HCT116 (cell line): ENCODE data around the gene SNX9. TPM values are rescaled to one million over a fixed set of nuclear protein-coding genes. Genes with fewer than 3 reads are reported as not detected.

Source experiments
- ATAC-seq: fragments of 200-7000 bp; cut with Tn5 transposase; 2 replicates; pipeline ENCODE4 v1.9.1; 2020; ENCODE audit warnings: mild to moderate bottlenecking, moderate library complexity
- BruUV-seq: library from RNA; stranded (reverse); fragments of 400-500 nt; replicated peaks from 2 replicates; lab custom pipeline; 2021; lab: Mats Ljungman, UMichigan
- CTCF ChIA-PET: fragments of 300-600 bp; sonication (Branson Sonifier 250); formaldehyde crosslinking; loops from one replicate; lab custom pipeline; 2021; ENCODE audit warnings: antibody characterized with exemption; lab: Charles Lee
- POLR2A ChIA-PET: fragments of 300-600, 350-600 bp; sonication (Branson Sonifier 250); formaldehyde crosslinking; loops from one replicate; lab custom pipeline; 2021; ENCODE audit warnings: antibody characterized with exemption; lab: Charles Lee
- RAD21 ChIA-PET, 2 experiments: fragments of 300-600 bp; sonication (Branson Sonifier 250); formaldehyde crosslinking; loops; one replicate each; lab custom pipeline; 2023; ENCODE audit warnings: low total read pairs in 2 of 2; ENCODE audit not compliant: uncharacterized antibody in 2 of 2, unreplicated experiment in 2 of 2, low non-redundant PET in 1 of 2; lab: Charles Lee
- DNase-seq: peaks from one replicate; pipeline ENCODE4 v3.0.0-alpha.2; 2010; ENCODE audit warnings: low read depth, low spot score
- H2AFZ ChIP-seq: fragments of 200-600 bp; shearing (Covaris generic), sonication (generic); 2 replicates; pipeline ENCODE4 v1.6.1; 2017; ENCODE audit warnings: low read depth, mixed run types, mixed read lengths, antibody characterized with exemption, low read length; ENCODE audit not compliant: poor library complexity, severe bottlenecking
- H3K27ac ChIP-seq: 2 replicates; pipeline ENCODE4 v1.5.1; 2012; ENCODE audit warnings: low read depth, low read length
- H3K27me3 ChIP-seq: fragments of 200-600 bp; sonication (generic); 2 replicates; pipeline ENCODE4 v1.6.1; 2016; ENCODE audit warnings: mixed run types, low read length, mixed read lengths; ENCODE audit not compliant: insufficient read depth
- H3K36me3 ChIP-seq, 2 experiments: fragments of 200-500 bp in 1 of 2; fragments of 200-600 bp in 1 of 2; sonication (Bioruptor generic) in 1 of 2; sonication (generic) in 1 of 2; 2 replicates each; pipeline versions ENCODE4 v1.5.1 to v1.6.1; 2014 to 2016; ENCODE audit warnings: low read length in 2 of 2, inconsistent platforms in 1 of 2, mixed read lengths in 1 of 2, mixed run types in 1 of 2; ENCODE audit not compliant: insufficient read depth in 2 of 2, control insufficient read depth in 1 of 2
- H3K4me1 ChIP-seq, 2 experiments: fragments of 200-600 bp in 1 of 2; sonication (generic) in 1 of 2; 2 replicates each; pipeline versions ENCODE4 v1.5.1 to v1.6.1; 2012 to 2017; ENCODE audit warnings: low read length in 2 of 2, inconsistent platforms in 1 of 2, mild to moderate bottlenecking in 1 of 2, mixed read lengths in 1 of 2, mixed run types in 1 of 2, moderate library complexity in 1 of 2; ENCODE audit not compliant: insufficient read depth in 2 of 2, control insufficient read depth in 1 of 2
- H3K4me2 ChIP-seq: fragments of 200-600 bp; sonication (generic); 2 replicates; pipeline ENCODE4 v1.6.1; 2017; ENCODE audit warnings: mixed run types, low read length, mixed read lengths
- H3K4me3 ChIP-seq, 2 experiments: fragments of 200-600 bp in 1 of 2; sonication (generic) in 1 of 2; replicated peaks in 1 of 2; 2 replicates each; pipeline ENCODE4 v1.5.1; 2011 to 2016; ENCODE audit warnings: low read length in 2 of 2, control low read depth in 1 of 2, low read depth in 1 of 2, mild to moderate bottlenecking in 1 of 2, mixed read lengths in 1 of 2, mixed run types in 1 of 2
- H3K79me2 ChIP-seq: fragments of 200-600 bp; sonication (generic); 2 replicates; pipeline ENCODE4 v1.6.1; 2017; ENCODE audit warnings: mild to moderate bottlenecking, mixed run types, low read length, moderate library complexity, mixed read lengths; ENCODE audit not compliant: insufficient read depth
- H3K9ac ChIP-seq: fragments of 200-600 bp; sonication (generic); 2 replicates; pipeline ENCODE4 v1.6.1; 2016; ENCODE audit warnings: low read length, mixed read lengths
- H3K9me2 ChIP-seq: fragments of 200-600 bp; sonication (generic), shearing (Covaris generic); 2 replicates; pipeline ENCODE4 v1.6.1; 2017; ENCODE audit warnings: mixed run types, mild to moderate bottlenecking, moderate library complexity; ENCODE audit not compliant: insufficient read depth
- H3K9me3 ChIP-seq, 2 experiments: fragments of 200-500 bp in 1 of 2; fragments of 200-600 bp in 1 of 2; sonication (Bioruptor generic) in 1 of 2; sonication (generic) in 1 of 2; 2 replicates each; pipeline ENCODE4 v1.6.1; 2014 to 2017; ENCODE audit warnings: low read length in 2 of 2, mixed read lengths in 2 of 2, inconsistent platforms in 1 of 2, low read depth in 1 of 2, mild to moderate bottlenecking in 1 of 2, mixed run types in 1 of 2, moderate library complexity in 1 of 2; ENCODE audit not compliant: control insufficient read depth in 1 of 2, insufficient read depth in 1 of 2
- H4K20me1 ChIP-seq: fragments of 200-600 bp; sonication (generic), shearing (Covaris generic); 2 replicates; pipeline ENCODE4 v1.6.1; 2017; ENCODE audit warnings: mixed run types, mild to moderate bottlenecking, moderate library complexity; ENCODE audit not compliant: insufficient read depth
- CEBPB ChIP-seq: IDR thresholded peaks from 2 replicates; pipeline ENCODE4 v1.6.1; 2012; ENCODE audit warnings: low read depth
- EGR1 ChIP-seq: IDR thresholded peaks from 2 replicates; pipeline ENCODE4 v1.6.1; 2012; ENCODE audit warnings: low read depth
- ELF1 ChIP-seq: IDR thresholded peaks from 2 replicates; pipeline ENCODE4 v1.6.1; 2012; ENCODE audit warnings: low read depth, borderline replicate concordance
- EZH2phosphoT487 ChIP-seq: fragments of 200-600 bp; IDR thresholded peaks from 2 replicates; pipeline ENCODE4 v1.6.1; 2018; ENCODE audit warnings: antibody characterized with exemption, borderline replicate concordance
- FOSL1 ChIP-seq: IDR thresholded peaks from 2 replicates; pipeline ENCODE4 v1.6.1; 2012; ENCODE audit warnings: low read depth
- JUND ChIP-seq: IDR thresholded peaks from 2 replicates; pipeline ENCODE4 v1.6.1; 2012
- POLR2A ChIP-seq: IDR thresholded peaks from 2 replicates; pipeline ENCODE4 v1.7.0; 2011; ENCODE audit warnings: borderline replicate concordance; ENCODE audit not compliant: insufficient read depth, insufficient read length; ENCODE audit errors: extremely low read depth
- POLR2AphosphoS5 ChIP-seq: IDR thresholded peaks from 2 replicates; pipeline ENCODE4 v1.6.1; 2011; ENCODE audit warnings: mild to moderate bottlenecking, low read depth, low read length, moderate library complexity
- RAD21 ChIP-seq: IDR thresholded peaks from 2 replicates; pipeline ENCODE4 v1.6.1; 2012; ENCODE audit warnings: low read depth, mild to moderate bottlenecking
- SIN3A ChIP-seq: IDR thresholded peaks from 2 replicates; pipeline ENCODE4 v1.6.1; 2012; ENCODE audit warnings: low read depth
- SP1 ChIP-seq: IDR thresholded peaks from 2 replicates; pipeline ENCODE4 v1.6.1; 2012; ENCODE audit warnings: low read depth
- SRF ChIP-seq: IDR thresholded peaks from 2 replicates; pipeline ENCODE4 v1.6.1; 2012; ENCODE audit warnings: low read depth
- TCF7L2 ChIP-seq: IDR thresholded peaks from 2 replicates; pipeline ENCODE4 v1.7.0; 2011; ENCODE audit warnings: borderline replicate concordance, inconsistent platforms; ENCODE audit not compliant: insufficient read depth, insufficient read length; ENCODE audit errors: extremely low read depth
- YY1 ChIP-seq: IDR thresholded peaks from 2 replicates; pipeline ENCODE4 v1.6.1; 2011; ENCODE audit warnings: low read length, low read depth, moderate library complexity, mild to moderate bottlenecking; ENCODE audit not compliant: insufficient replicate concordance; ENCODE audit errors: extremely low read depth
- intact Hi-C: fragments of 100-400 bp; cut with micrococcal nuclease; formaldehyde crosslinking; loops from 2 replicates; pipeline ENCODE4 v1.10.0; 2022
- total RNA-seq: library from RNA; stranded (reverse); gene quantifications from one replicate; pipeline ENCODE4 v1.2.1, GENCODE V29; 2021; ENCODE audit not compliant: unreplicated experiment
- TF ChIP-seq, protein P1 (sequence below), 3 experiments: fragments of 200-600 bp in 1 of 3; sonication (generic) in 1 of 3; IDR thresholded peaks in 2 of 3; conservative IDR thresholded peaks in 1 of 3; 2 replicates each; pipeline ENCODE4 v1.5.1; 2012 to 2017; ENCODE audit warnings: low read depth in 2 of 3, low read length in 2 of 3, antibody characterized with exemption in 1 of 3, borderline replicate concordance in 1 of 3, control low read depth in 1 of 3, mild to moderate bottlenecking in 1 of 3, mixed read lengths in 1 of 3, mixed run types in 1 of 3, moderate library complexity in 1 of 3; ENCODE audit not compliant: insufficient read depth in 1 of 3
- TF ChIP-seq, protein P2 (sequence below): IDR thresholded peaks from 2 replicates; pipeline ENCODE4 v1.6.1; 2011; ENCODE audit warnings: mild to moderate bottlenecking, low read length, moderate library complexity; ENCODE audit not compliant: insufficient replicate concordance; ENCODE audit errors: extremely low read depth
- TF ChIP-seq, protein P3 (sequence below): IDR thresholded peaks from 2 replicates; pipeline ENCODE4 v1.6.1; 2012
- TF ChIP-seq, protein P4 (sequence below): IDR thresholded peaks from 2 replicates; pipeline ENCODE4 v1.6.1; 2012

Gene SNX9
- total RNA-seq, 1 experiment from 2014 or later = 42.5 TPM

DNA sequence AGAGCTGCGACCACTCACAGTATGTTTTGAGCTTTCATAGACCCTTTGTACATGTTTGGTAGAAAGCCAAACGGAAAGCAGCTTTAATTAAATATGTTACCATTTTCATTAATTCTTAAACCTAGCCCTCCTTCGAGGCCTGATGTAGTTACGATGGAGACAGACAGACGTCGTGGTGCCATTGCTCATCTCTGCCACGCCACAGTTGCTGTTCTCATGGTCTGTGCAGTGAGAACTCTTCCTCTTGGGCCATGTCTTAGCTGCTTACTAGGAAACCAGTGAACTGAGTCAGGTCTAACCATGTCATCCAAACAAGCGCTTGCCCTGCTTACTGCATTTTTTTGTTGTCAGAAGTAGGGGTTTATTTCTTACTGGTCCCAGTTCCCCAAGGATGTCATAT lies 62.8 kb downstream of the SNX9 start:
- no TSS peak for BruUV-seq
- Histone ChIP-seq H3K9ac (no peak overlapping the region), H3K4me3 (no peak overlapping the region), H2AFZ (no peak overlapping the region), H3K4me1 (no peaks in the 10 kb centered on the region), H3K4me2 (no peak overlapping the region), H3K36me3 (peaks cover 0 to 9% of the 10 kb centered on the region in 2 experiments; a peak in 2 of 4 replicates), H3K9me2 (no peaks in the 10 kb centered on the region), H3K79me2 (peaks cover 4% of the 10 kb centered on the region), H3K9me3 (no peaks in the 10 kb centered on the region), H3K27me3 (no peaks in the 10 kb centered on the region), H3K27ac (no peak overlapping the region), H4K20me1 (no peaks in the 10 kb centered on the region)
- CTCF ChIA-PET = no interaction called here
- intact Hi-C loops = no loop called here
- no peak for ATAC-seq
- RAD21 ChIA-PET = no interaction called here
- POLR2A ChIA-PET = no interaction called here
- no peak for DNase-seq
- TF ChIP-seq POLR2A = no peak

DNA sequence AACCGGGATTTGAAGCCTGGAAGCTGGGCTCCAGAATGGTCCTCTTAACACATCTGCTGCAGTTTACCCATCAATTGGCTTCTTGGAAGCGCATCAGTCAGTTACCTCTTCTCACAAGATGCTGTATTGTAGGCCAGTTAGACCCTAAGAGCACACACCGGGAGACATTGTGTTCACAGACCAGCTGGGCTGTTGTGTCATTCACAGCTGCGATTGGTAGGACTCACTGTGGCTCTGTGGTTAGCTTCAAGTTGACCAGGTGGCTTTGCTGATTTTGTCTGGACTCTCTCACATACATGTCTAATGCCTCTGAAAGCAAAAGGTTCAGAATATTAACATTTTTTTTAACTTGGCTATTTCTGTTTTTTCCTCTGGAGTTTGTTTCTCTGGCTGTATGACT lies 64.8 kb downstream of the SNX9 start:
- Histone ChIP-seq H3K9ac (no peak overlapping the region), H3K9me2 (no peaks in the 10 kb centered on the region), H3K36me3 (peaks cover 0 to 9% of the 10 kb centered on the region in 2 experiments; a peak in 2 of 4 replicates), H3K4me3 (no peak overlapping the region), H4K20me1 (no peaks in the 10 kb centered on the region), H3K79me2 (peaks cover 4% of the 10 kb centered on the region), H3K4me2 (no peak overlapping the region), H3K27me3 (no peaks in the 10 kb centered on the region), H3K9me3 (no peaks in the 10 kb centered on the region), H3K27ac (no peak overlapping the region), H3K4me1 (no peaks in the 10 kb centered on the region), H2AFZ (no peak overlapping the region)
- CTCF ChIA-PET = no interaction called here
- POLR2A ChIA-PET = no interaction called here
- ATAC-seq = no peak
- no TSS peak for BruUV-seq
- RAD21 ChIA-PET = no interaction called here
- DNase-seq = no peak
- intact Hi-C loops = no loop called here
- TF ChIP-seq, protein P1, sequence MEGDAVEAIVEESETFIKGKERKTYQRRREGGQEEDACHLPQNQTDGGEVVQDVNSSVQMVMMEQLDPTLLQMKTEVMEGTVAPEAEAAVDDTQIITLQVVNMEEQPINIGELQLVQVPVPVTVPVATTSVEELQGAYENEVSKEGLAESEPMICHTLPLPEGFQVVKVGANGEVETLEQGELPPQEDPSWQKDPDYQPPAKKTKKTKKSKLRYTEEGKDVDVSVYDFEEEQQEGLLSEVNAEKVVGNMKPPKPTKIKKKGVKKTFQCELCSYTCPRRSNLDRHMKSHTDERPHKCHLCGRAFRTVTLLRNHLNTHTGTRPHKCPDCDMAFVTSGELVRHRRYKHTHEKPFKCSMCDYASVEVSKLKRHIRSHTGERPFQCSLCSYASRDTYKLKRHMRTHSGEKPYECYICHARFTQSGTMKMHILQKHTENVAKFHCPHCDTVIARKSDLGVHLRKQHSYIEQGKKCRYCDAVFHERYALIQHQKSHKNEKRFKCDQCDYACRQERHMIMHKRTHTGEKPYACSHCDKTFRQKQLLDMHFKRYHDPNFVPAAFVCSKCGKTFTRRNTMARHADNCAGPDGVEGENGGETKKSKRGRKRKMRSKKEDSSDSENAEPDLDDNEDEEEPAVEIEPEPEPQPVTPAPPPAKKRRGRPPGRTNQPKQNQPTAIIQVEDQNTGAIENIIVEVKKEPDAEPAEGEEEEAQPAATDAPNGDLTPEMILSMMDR (IDR thresholded peaks at IDR 0.05 in 2 of 3, conservative IDR thresholded peaks at IDR 0.05 in 1 of 3; ENCODE audit: borderline replicate concordance in 1 of 3, insufficient read depth in 1 of 3, low read depth in 2 of 3, low read length in 2 of 3) = no peak
- TF ChIP-seq POLR2AphosphoS5 = no peak
- TF ChIP-seq SP1 = no peak
- no peak for TF ChIP-seq SIN3A
- TF ChIP-seq RAD21 = no peak
- TF ChIP-seq, protein P2, sequence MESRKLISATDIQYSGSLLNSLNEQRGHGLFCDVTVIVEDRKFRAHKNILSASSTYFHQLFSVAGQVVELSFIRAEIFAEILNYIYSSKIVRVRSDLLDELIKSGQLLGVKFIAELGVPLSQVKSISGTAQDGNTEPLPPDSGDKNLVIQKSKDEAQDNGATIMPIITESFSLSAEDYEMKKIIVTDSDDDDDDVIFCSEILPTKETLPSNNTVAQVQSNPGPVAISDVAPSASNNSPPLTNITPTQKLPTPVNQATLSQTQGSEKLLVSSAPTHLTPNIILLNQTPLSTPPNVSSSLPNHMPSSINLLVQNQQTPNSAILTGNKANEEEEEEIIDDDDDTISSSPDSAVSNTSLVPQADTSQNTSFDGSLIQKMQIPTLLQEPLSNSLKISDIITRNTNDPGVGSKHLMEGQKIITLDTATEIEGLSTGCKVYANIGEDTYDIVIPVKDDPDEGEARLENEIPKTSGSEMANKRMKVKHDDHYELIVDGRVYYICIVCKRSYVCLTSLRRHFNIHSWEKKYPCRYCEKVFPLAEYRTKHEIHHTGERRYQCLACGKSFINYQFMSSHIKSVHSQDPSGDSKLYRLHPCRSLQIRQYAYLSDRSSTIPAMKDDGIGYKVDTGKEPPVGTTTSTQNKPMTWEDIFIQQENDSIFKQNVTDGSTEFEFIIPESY = no peak
- TF ChIP-seq TCF7L2 = no peak
- no peak for TF ChIP-seq EZH2phosphoT487
- no peak for TF ChIP-seq CEBPB
- TF ChIP-seq YY1 = no peak
- TF ChIP-seq, protein P3, sequence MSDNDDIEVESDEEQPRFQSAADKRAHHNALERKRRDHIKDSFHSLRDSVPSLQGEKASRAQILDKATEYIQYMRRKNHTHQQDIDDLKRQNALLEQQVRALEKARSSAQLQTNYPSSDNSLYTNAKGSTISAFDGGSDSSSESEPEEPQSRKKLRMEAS = no peak
- no peak for TF ChIP-seq EGR1
- no peak for TF ChIP-seq FOSL1
- TF ChIP-seq ELF1 = no peak
- no peak for TF ChIP-seq JUND
- TF ChIP-seq, protein P4, sequence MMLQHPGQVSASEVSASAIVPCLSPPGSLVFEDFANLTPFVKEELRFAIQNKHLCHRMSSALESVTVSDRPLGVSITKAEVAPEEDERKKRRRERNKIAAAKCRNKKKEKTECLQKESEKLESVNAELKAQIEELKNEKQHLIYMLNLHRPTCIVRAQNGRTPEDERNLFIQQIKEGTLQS = no peak
- TF ChIP-seq SRF = no peak
- no peak for TF ChIP-seq POLR2A
